HG02852 (cell line): Measurements from ENCODE around the gene ZNF208.
"Not testable (repeated sequence)": the region's sequence is repeated elsewhere in the genome, so short reads cannot be mapped to it uniquely, and the experiment has no call there.

Experiments
- ATAC-seq: cut with Tn5 transposase; IDR thresholded peaks from one replicate; pipeline ENCODE4 v1.9.1; 2021; ENCODE audit warnings: mild to moderate bottlenecking, moderate library complexity; ENCODE audit not compliant: unreplicated experiment

Gene ZNF208

DNA sequence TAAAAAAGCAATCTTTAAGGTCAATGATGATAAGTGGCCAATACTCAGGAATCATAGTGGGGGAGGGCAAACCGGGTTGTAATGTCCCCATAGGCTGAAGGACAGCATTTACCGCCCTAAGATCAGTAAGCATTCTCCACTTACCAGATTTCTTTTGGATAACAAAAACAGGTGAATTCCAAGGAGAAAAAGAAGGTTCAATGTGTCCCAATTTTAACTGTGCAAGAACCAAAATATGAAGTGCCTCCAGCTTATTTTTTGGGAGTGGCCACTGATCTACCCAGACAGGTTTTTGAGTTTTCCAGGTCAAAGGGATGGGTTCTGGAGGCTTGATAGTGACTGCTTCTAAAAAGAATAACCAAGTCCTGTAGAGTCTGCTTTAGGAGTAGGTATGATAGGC lies 125.2 kb downstream of the ZNF208 start:
- not testable (repeated sequence) for ATAC-seq

DNA sequence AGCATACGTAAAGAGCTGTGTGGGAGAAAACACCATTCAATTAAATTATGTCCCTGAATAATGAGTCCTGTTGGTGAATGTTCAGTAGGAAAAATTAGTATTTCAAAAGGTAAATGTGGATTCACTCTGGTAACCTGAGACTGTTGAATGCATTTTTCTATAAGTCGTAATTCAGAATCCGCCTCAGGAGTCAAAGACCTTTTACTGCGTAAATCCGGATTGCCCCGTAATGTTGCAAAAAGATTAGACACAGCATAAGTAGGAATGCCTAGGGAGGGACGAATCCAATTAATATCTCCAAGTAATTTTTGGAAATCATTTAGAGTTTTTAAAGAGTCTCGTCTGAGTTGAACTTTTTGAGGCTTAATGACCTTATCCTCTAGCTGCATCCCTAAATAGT lies 126.0 kb downstream of the ZNF208 start:
- not testable (repeated sequence) for ATAC-seq

DNA sequence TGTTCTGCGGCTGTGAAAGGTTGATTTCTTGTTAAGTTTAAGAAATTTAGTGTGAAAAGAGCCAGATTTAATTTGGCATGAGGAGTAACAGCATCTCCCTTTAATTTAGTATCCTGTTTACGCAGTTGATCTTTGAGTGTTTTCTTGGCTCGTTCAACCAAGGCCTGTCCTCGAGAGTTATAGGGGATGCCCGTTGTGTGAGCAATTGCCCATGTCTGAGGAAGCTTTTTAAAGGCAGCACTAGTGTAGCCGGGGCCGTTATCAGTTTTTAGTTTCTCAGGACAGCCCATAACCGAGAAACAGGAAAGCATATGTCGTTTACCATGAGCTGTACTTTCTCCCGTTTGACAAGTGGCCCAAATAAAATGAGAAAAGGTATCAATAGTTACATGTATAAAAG lies 127.2 kb downstream of the ZNF208 start:
- no peak for ATAC-seq
